Measurements from ENCODE around the gene DGKG.

- TF ChIP-seq ZNF274 (IDR thresholded peaks at IDR 0.05; ENCODE audit: low read depth, low read length) (no peak), YY1 (IDR thresholded peaks at IDR 0.05; ENCODE audit: insufficient read depth, insufficient read length) (no peak), SUZ12 (IDR thresholded peaks at IDR 0.05; ENCODE audit: extremely low read depth, insufficient read depth, insufficient read length) (no peak)
Observed at GRCh38 chr3:186182850-186183249, 179.2 kb downstream of the DGKG start.

Data from NT2/D1 (cell line).